Heart right ventricle (tissue), 16 donors: Measurements from ENCODE around the gene LAMA2. TPM values are rescaled to one million over a fixed set of nuclear protein-coding genes. Genes with fewer than 3 reads are reported as not detected.

Source experiments
- ATAC-seq, 8 donors: fragments of 200-7000 bp; cut with Tn5 transposase; one replicate each; pipeline ENCODE4 v1.9.1; 2020; ENCODE audit warnings: mild to moderate bottlenecking in 8 of 8, moderate library complexity in 8 of 8, moderate number of reproducible peaks in 1 of 8
- DNase-seq, 2 donors: peaks; one replicate each; pipeline ENCODE4 v3.0.0-alpha.2; 2020
- H3K27ac ChIP-seq, 10 donors: fragments of 200-600 bp; sonication (generic) in 2 of 10; one replicate each; pipeline versions ENCODE4 v1.5.0 to v1.8.0; 2020 to 2022; ENCODE audit warnings: mild to moderate bottlenecking in 3 of 10
- H3K27me3 ChIP-seq, 7 donors: fragments of 200-600 bp; one replicate each; pipeline ENCODE4 v1.8.0; 2021 to 2022; ENCODE audit warnings: mild to moderate bottlenecking in 2 of 7
- H3K36me3 ChIP-seq, 9 donors: fragments of 200-600 bp; sonication (generic) in 1 of 9; one replicate each; pipeline versions ENCODE4 v1.5.0 to v1.8.0; 2020 to 2022; ENCODE audit warnings: mild to moderate bottlenecking in 2 of 9
- H3K4me1 ChIP-seq, 9 donors: fragments of 200-600 bp; sonication (generic) in 1 of 9; one replicate each; pipeline versions ENCODE4 v1.5.0 to v1.8.0; 2020 to 2022; ENCODE audit warnings: mild to moderate bottlenecking in 4 of 9
- H3K4me3 ChIP-seq, 10 donors: fragments of 200-600 bp; sonication (generic) in 2 of 10; one replicate each; pipeline versions ENCODE4 v1.5.0 to v1.8.0; 2020 to 2022; ENCODE audit warnings: mild to moderate bottlenecking in 7 of 10, moderate library complexity in 2 of 10
- H3K9me3 ChIP-seq, 11 donors: fragments of 200-600 bp in 10 of 11; sonication (generic) in 2 of 11; one replicate each; pipeline versions ENCODE4 v1.5.0 to v1.8.0; 2013 to 2022; ENCODE audit warnings: mild to moderate bottlenecking in 2 of 11, control low read depth in 1 of 11, moderate library complexity in 1 of 11
- CTCF ChIP-seq, 9 donors: fragments of 200-600 bp; sonication (generic) in 2 of 9; IDR thresholded peaks; one replicate each; pipeline versions ENCODE4 v1.5.0 to v1.8.0; 2021 to 2022; ENCODE audit warnings: antibody characterized with exemption in 9 of 9, mild to moderate bottlenecking in 5 of 9, moderate library complexity in 1 of 9
- WGBS, 2 donors: extraction: QIAGEN DNeasy Blood & Tissue Kit; methylation state at CpG; one replicate each; pipeline ENCODE4 v1.1.7; 2013; ENCODE audit warnings: inconsistent platforms in 1 of 2; 5-methylcytosine and 5-hydroxymethylcytosine counted together
- intact Hi-C, 10 donors: fragments of 100-400 bp; cut with DNase I; formaldehyde crosslinking; loops; one replicate each; pipeline versions ENCODE4 v1.11.1 to v1.14.2; 2022
- polyA plus RNA-seq, 2 donors: library from polyadenylated mRNA; stranded (reverse); fragments of 200-250 nt; gene quantifications; one replicate each; pipeline ENCODE4 v1.2.3, GENCODE V29; 2013
- total RNA-seq, 10 donors: library from RNA; stranded (reverse); fragmentation: NEBNext Ultra II Directional in 3 of 10; extraction: Animal tissue kit (Norgen Biotek cat#: 25700) in 3 of 10; gene quantifications; one replicate each; pipeline versions ENCODE4 v1.2.1 to v1.2.4, GENCODE V29; 2021 to 2023
- donor health status: Arrhythmogenic right ventricular cardiomyopathy.
- donor health status: ischemic (EF 13 %, LVEDD 7.1; RV severe dilation, severe dysfunction).
- donor health status: healthy with polysubstance abuse.
- donor health status: DM: no; HTN: yes; CAD: no.
- donor health status: DM: no; HTN: no; CAD: no.
- donor health status: ischemic (EF 25% LVEDD 6.9; RV normal size, moderate dysfunction).
- donor health status: ischemic (EF 25% LVEDD 5.7; RV mildly dilated, moderate dysfunction).
- donor health status: healthy.
- donor health status: DM: yes; HTN: yes; CAD: no.
- donor health status: Ischemic cardiomyopathy.
- donor health status: ischemic (EF 35%, LVEDD 5.7; RV mildly dilated, moderate dysfunction).
- donor health status: nonischemic (EF 11% LVEDD 7.7; RV severe dilation, severe dysfunction).
- donor health status: DM: yes; HTN: yes; CAD: no.
- donor health status: PGD.
- donor health status: ischemic (EF 29% LVEDD 5.4; RV normal size, mild dysfunction).
- donor health status: nonischemic (EF 23%, LVEDD 6.1; RV moderate dilation, normal function).

The LAMA2 gene
- total and polyA plus RNA-seq, 12 donors = 31.1 to 293 (median 223) TPM

DNA sequence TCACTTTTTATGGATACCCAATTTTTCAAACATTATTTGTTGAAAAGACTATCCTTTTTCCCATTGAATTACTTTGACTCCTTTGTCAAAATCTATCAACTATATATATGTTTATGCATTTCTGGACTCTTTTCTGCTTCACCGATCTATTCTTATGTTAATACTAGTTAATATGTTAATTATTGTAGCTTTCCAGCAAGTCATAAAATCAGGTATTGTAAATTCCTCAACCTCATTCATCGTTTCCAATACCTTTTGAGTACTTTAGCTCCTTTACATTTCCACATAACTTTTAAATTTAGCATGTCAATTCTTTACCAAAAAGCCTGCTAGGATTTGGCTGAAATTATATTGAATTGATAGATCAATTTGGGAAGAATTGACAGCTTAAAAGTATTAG, 419.7 kb downstream of the LAMA2 start:
- Histone ChIP-seq H3K27ac (no peak overlapping the region), H3K27me3 (no peaks in the 10 kb centered on the region), H3K4me1 (peaks cover 0 to 15% (median 0%) of the 10 kb centered on the region in 9 donors), H3K4me3 (no peak overlapping the region), H3K9me3 (peaks cover 0 to 9% (median 0%) of the 10 kb centered on the region in 11 donors), H3K36me3 (peaks cover 0 to 96% (median 24%) of the 10 kb centered on the region in 9 donors)
- DNase-seq (no peak), ATAC-seq (no peak)
- intact Hi-C loops = no loop called here
- WGBS, 2 donors = 84 to 89% methylated on average over 2 of the region's 2 CpGs
- TF ChIP-seq CTCF (IDR thresholded peaks at IDR 0.05) = no peak

GRCh38 chr6:129306826-129307225, 423.9 kb downstream of the LAMA2 start:
- DNase-seq = no peak
- ATAC-seq = no peak
- Histone ChIP-seq H3K27ac (no peak overlapping the region), H3K4me1 (no peaks in the 10 kb centered on the region), H3K4me3 (no peak overlapping the region), H3K9me3 (peaks cover 0 to 9% (median 0%) of the 10 kb centered on the region in 11 donors), H3K27me3 (no peaks in the 10 kb centered on the region), H3K36me3 (peaks cover 0 to 96% (median 5%) of the 10 kb centered on the region in 9 donors)
- 92 to 98% methylated on average over 1 of the region's 1 CpG for WGBS, 2 donors
- intact Hi-C loops = no loop called here
- TF ChIP-seq CTCF (IDR thresholded peaks at IDR 0.05) = no peak

GRCh38 chr6:129307845-129308244, 424.9 kb downstream of the LAMA2 start:
- H3K4me1 ChIP-seq = peaks cover 0 to 8% (median 5%) of the 10 kb centered on the region in 9 donors
- no peaks in the 10 kb centered on the region for H3K27me3 ChIP-seq
- H3K4me3 ChIP-seq = no peak overlapping the region
- intact Hi-C loops = no loop called here
- TF ChIP-seq CTCF (IDR thresholded peaks at IDR 0.05) = no peak
- peaks cover 0 to 94% (median 5%) of the 10 kb centered on the region in 9 donors for H3K36me3 ChIP-seq
- no peak for DNase-seq
- peaks cover 0 to 9% (median 0%) of the 10 kb centered on the region in 11 donors for H3K9me3 ChIP-seq
- ATAC-seq = no peak
- no peak overlapping the region for H3K27ac ChIP-seq
- WGBS, 2 donors = 78 to 83% methylated on average over 2 of the region's 2 CpGs

GRCh38 chr6:129309154-129309553, 426.2 kb downstream of the LAMA2 start:
- H3K27ac ChIP-seq = no peak overlapping the region
- intact Hi-C loops = no loop called here
- DNase-seq (no peak), ATAC-seq (no peak)
- WGBS, 2 donors = 91 to 98% methylated on average over 1 of the region's 1 CpG
- H3K9me3 ChIP-seq = peaks cover 0 to 3% (median 0%) of the 10 kb centered on the region in 11 donors
- no peak for TF ChIP-seq CTCF (IDR thresholded peaks at IDR 0.05)
- peaks cover 0 to 19% (median 6%) of the 10 kb centered on the region in 9 donors for H3K4me1 ChIP-seq
- H3K27me3 ChIP-seq = no peaks in the 10 kb centered on the region
- peaks cover 0 to 95% (median 5%) of the 10 kb centered on the region in 9 donors for H3K36me3 ChIP-seq
- no peak overlapping the region for H3K4me3 ChIP-seq
